Motor neuron (in vitro differentiated cells): ENCODE results near the gene UBE2V1. TPM values are rescaled to one million over a fixed set of nuclear protein-coding genes. Genes with fewer than 3 reads are reported as not detected.
"Not testable (repeated sequence)": the region's sequence is repeated elsewhere in the genome, so short reads cannot be mapped to it uniquely, and the experiment has no call there.

Experiments used
- ATAC-seq, 8 experiments: fragments of 200-7000 bp; cut with Tn5 transposase; replicated peaks in 6 of 8; 2 replicates each; pipeline ENCODE4 v1.8.0; 2021; ENCODE audit warnings: mild to moderate bottlenecking in 8 of 8, moderate library complexity in 8 of 8
- H3K27ac ChIP-seq, 2 donors: fragments of 250-450 bp; sonication (Bioruptor Pico); 2 replicates each; pipeline ENCODE4 v1.9.0; 2021; ENCODE audit warnings: antibody characterized with exemption in 2 of 2, mild to moderate bottlenecking in 2 of 2, moderate library complexity in 1 of 2
- H3K4me1 ChIP-seq, 2 donors: fragments of 250-450 bp; sonication (Bioruptor Pico); replicated peaks in 1 of 2; 2 replicates each; pipeline ENCODE4 v1.6.1; 2021; ENCODE audit warnings: antibody characterized with exemption in 2 of 2, mild to moderate bottlenecking in 2 of 2, moderate library complexity in 1 of 2
- H3K4me3 ChIP-seq, 5 donors: fragments of 250-450 bp; sonication (Bioruptor Pico); 2 replicates each; pipeline ENCODE4 v1.9.0; 2021; ENCODE audit warnings: antibody characterized with exemption in 5 of 5, mild to moderate bottlenecking in 5 of 5, moderate library complexity in 4 of 5
- WGBS, 10 experiments: fragments of 450-650 bp; shearing (Covaris generic); methylation state at CpG; one replicate each; pipeline ENCODE4 v1.0.0; 2022; 5-methylcytosine and 5-hydroxymethylcytosine counted together
- in situ Hi-C, 9 experiments: fragments of 400-800 bp; cut with MboI; loops; one replicate each; pipeline ENCODE4 v1.15.0; 2021; ENCODE audit warnings: low sequenced_read_pairs in 9 of 9, low pct_unique_long_range_greater_than_20kb in 2 of 9; ENCODE audit not compliant: unreplicated experiment in 9 of 9
- total RNA-seq, 8 experiments: library from RNA; unstranded; fragments of 300-600 nt; gene quantifications; 2 replicates each; pipeline versions ENCODE4 v1.2.3 to v1.2.4, GENCODE V29; 2022

The UBE2V1 gene
- total RNA-seq: 100 to 1,000 TPM in 2 of 8 experiments, 10 to 100 TPM in 6; 55.7 to 158 (median 87.4) TPM

DNA sequence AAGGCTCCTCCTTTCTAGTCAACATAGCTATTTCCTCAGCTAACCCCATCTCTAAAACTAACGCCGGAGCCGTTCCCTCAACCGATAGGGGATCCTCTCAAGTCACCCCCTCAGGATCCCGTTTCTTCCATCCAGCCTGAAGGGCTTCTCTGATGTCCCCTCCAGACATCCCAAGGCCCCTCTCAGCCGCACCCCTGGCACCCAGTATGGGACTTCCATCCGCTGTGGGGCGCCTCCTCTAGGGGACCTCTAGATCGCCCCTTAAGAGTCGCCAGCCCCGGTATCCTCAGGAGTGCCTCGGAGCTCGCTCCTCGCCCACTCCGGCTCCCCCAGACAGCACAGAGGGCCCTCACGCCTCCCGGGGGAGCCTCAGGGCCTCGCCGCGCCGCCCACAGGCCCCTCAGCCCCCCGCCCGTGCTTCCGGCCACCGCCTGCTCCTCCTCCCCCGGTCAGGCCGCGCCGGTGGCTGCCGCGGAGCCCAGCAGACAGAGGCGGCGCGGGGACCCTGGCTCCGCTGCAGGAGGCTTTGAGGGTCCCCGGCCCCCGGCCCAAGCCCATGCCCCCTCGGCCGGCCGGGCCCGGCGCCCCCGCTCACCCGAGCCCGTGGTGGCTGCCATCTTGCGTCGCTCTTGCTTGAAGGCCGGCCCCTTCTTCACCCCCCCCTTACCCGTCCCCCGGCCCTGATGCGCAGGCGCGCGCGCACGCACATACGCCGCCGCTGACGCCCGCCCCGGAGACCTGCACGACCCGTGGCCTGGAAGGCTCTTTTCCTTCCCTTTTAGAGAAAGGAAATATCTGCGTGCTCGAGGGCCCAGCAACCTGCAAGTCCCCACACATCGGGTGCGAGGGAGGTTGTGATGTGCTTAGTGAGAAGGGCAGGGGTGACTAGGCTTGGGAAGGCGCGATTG lies at the start of gene UBE2V1:
Gene UBE2V1 (minus strand): TSS at position 639 of the 908 bp plus-strand sequence. CDS start 22 bp downstream, at position 617.
- peak; percentile 61 to 87 (median 82) for ATAC-seq
- Histone ChIP-seq H3K4me1 (peaks cover 21 to 23% of the 10 kb centered on the region in 2 donors), H3K4me3 (peak within 1 kb of the TSS; percentile 70 to 97 (median 95)), H3K27ac (peak within 1 kb of the TSS; percentile 96 to 97)
- in situ Hi-C loops: no loop called here
- 0 to 3% (median 0%) methylated on average over 4 to 7 of the region's 70 CpGs; no CpG with 5 or more reads in 4 of the 10 experiments for WGBS, 10 experiments

DNA sequence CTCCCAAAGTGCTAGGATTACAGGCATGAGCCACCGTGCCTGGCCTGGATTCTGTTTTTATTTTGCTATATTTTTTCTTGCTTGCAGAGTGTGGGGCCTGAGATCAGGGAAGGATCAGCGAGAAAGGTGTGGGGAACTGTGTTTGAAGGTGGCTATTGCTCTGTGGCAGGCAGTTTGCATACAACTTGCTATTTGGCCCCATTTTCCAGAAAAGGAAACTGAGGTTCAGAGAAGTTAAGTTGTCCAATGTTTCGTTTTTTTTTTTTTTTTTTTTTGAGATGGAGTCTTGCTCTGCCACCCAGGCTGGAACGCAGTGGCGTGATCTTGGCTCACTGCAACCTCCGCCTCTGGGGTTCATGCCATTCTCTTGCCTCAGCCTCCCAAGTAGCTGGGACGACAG lies 48.5 kb upstream of the UBE2V1 start:
- in situ Hi-C loops: loop anchor here in 1 of 9 experiments (25.0 kb wide), 1 partner anchor 174 kb away; the partner anchor contains the start of gene SNAI1
- WGBS, 10 experiments: 69 to 100% (median 94%) methylated on average over 1 to 6 of the region's 7 CpGs; no CpG with 5 or more reads in 3 of the 10 experiments
- peaks cover 10 to 11% of the 10 kb centered on the region in 2 donors for H3K4me1 ChIP-seq
- ATAC-seq, H3K4me3 ChIP-seq, H3K27ac ChIP-seq: not testable (repeated sequence)

DNA sequence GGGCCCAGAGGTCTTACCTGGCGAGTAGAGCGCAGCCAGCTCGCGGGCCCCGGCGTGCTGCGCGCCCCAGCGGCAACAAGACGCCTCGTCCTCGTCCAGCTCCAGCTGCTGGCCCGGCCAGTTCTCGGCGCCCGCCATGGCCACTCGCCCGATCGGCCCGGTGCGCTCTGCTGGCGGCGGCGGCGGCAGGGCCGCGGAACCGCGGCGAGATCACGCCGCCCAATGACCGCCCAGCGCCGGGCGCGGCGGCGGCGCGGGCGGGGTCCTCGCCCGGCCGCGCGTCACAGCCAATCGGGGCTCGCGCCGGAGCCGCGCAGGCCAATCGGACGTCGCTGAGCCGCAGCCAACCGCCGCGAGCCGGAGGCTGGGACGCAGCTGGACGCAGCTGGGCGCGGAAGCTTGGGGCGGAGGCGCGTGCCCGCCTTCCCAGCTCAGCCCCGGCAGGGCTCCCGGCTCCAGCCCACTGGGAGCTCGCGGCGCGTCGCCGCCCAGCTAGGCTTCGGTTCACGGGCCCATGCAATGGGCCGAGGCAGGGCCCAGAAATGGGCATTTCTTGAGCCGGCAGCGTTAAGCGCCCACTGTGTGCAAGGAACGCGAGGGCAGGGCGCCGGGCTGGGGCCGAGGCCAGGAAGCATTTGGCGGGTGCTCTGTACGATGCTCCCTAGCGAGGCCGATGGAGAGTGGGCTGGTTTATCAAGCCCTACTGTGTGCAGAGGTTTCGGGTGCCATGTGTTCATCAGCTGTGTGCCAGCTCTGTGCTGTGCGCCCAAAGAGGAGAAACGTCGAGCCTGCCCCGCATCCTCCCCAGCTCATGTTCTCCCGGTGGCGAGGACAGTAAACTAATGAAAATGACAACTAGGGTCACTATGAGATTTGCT lies 40.8 kb upstream of the UBE2V1 start, which contains the start of gene PEDS1:
Gene PEDS1 (minus strand): TSS at position 224 of the 878 bp plus-strand sequence. CDS start 86 bp downstream, at position 138.
- H3K4me3 ChIP-seq: peak within 1 kb of the TSS; percentile 70 to 97 (median 92)
- H3K4me1 ChIP-seq: peaks cover 9 to 17% of the 10 kb centered on the region in 2 donors
- ATAC-seq: peak; percentile 88 to 98 (median 96)
- in situ Hi-C loops: loop anchor here in 1 of 9 experiments (25.0 kb wide), 1 partner anchor 166 kb away; the partner anchor contains the start of gene SNAI1
- WGBS, 10 experiments: 0 to 57% (median 27%) methylated on average over 2 to 14 of the region's 99 CpGs; no CpG with 5 or more reads in 3 of the 10 experiments
- H3K27ac ChIP-seq: peak within 1 kb of the TSS; percentile 70 to 79

GRCh38 chr20:50153153-50153499 lies 40.2 kb upstream of the UBE2V1 start:
- in situ Hi-C loops: loop anchor here in 1 of 9 experiments (25.0 kb wide), 1 partner anchor 166 kb away; the partner anchor contains the start of gene SNAI1
- H3K4me3 ChIP-seq: peak overlapping the region; percentile 70 to 97 (median 92)
- peak in 3 of 8 experiments; percentile 3 to 28 (median 19) for ATAC-seq
- 0 to 10% (median 0%) methylated on average over 1 to 3 of the region's 18 CpGs; no CpG with 5 or more reads in 7 of the 10 experiments for WGBS, 10 experiments
- peaks cover 9 to 17% of the 10 kb centered on the region in 2 donors for H3K4me1 ChIP-seq
- H3K27ac ChIP-seq: peak overlapping the region; percentile 36 to 73

DNA sequence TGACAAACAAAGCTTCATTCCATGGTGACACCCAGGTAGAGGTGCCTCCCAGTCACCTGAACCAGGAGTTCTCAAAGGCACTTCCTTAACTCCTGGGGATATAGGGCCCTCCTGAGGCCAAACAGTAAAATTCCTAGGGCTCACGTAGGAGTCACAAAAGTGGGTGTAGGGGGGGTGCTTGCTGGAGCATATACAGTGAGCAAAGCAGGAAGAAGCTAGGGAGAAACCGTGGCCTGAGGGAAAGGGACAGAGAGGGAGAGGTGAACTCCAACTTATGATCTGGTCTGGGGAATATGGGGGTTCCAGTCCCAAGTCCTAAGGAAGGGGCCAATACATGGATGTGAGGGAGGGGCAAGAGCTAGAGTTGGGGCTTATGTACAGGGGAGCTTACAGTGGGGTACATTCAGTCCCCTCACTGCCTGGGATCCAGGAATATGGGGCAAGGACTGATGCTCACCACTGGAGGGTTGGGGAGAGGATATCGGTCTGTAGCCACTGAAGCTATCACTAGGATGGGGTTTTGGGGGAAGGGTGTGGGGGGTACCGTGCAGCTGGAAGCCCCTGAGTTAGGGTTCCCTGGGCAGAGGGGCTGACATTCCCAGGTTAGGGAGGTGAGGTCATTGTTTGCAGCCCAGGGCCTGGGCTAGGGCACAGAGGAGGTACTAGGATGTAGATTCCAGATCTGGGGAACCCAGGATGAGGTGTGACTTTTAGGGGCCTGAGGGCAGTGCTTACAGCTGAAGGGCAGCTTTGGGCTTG lies 39.6 kb upstream of the UBE2V1 start:
- Histone ChIP-seq H3K4me1 (peaks cover 9 to 17% of the 10 kb centered on the region in 2 donors), H3K4me3 (peak overlapping the region; percentile 70 to 97 (median 92)), H3K27ac (peak overlapping the region in 1 of 2 donors; percentile 73)
- in situ Hi-C loops: loop anchor here in 1 of 9 experiments (25.0 kb wide), 1 partner anchor 165 kb away; the partner anchor contains the start of gene SNAI1
- ATAC-seq: no peak
- 0 to 27% (median 8%) methylated on average over 1 to 2 of the region's 4 CpGs; no CpG with 5 or more reads in 6 of the 10 experiments for WGBS, 10 experiments

- H3K4me1 ChIP-seq: peaks cover 9 to 23% of the 10 kb centered on the region in 2 donors
- H3K4me3 ChIP-seq: no peak overlapping the region
- H3K27ac ChIP-seq: no peak overlapping the region
- in situ Hi-C loops: loop anchor here in 1 of 9 experiments (25.0 kb wide), 1 partner anchor 164 kb away; the partner anchor contains the start of gene SNAI1
- ATAC-seq: no peak
- 54 to 93% (median 89%) methylated on average over 3 to 6 of the region's 10 CpGs; no CpG with 5 or more reads in 7 of the 10 experiments for WGBS, 10 experiments
These were observed 38.2 kb upstream of the UBE2V1 start for GRCh38 chr20:50151034-50151743.

DNA sequence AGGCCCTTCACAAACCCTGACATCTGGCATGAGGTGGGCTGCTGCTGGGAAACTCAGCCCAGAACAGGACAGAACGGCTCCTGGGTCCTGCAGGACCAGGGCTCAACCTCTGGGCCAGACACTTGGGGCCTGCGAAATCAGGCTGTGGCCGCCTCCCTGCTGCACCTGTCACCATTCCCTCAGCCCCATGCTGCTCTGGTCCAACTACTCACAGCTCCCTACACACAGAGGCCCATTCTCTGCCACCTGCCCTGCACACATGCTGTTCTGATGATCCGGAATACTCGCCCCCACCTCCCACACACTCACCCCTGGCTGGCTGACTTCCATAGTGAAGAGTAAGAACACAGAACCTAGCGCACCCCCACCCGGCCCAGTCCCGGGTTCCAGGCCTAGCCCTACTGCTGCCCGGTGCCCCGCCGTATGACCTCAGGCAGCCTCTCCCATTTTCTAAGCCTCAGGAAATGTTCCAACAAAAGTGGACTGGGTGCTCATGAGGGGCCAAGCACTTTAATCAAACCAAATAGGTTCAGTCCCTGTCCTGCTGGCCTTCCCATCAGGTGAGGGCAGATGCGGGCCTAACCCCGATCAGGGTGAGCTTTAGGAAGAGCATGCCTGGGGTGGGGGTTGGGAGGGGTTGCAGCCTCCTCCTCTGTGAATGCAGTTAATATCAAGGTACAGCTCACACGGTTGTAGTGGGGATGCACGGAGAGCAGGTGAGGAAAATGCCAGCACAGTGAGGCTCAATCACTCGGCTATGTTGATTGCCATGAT lies 36.7 kb upstream of the UBE2V1 start:
- no peak overlapping the region for H3K27ac ChIP-seq
- WGBS, 10 experiments: 60 to 100% (median 81%) methylated on average over 2 to 5 of the region's 16 CpGs; no CpG with 5 or more reads in 5 of the 10 experiments
- in situ Hi-C loops: loop anchor here in 1 of 9 experiments (25.0 kb wide), 1 partner anchor 162 kb away; the partner anchor contains the start of gene SNAI1

GRCh38 chr20:50146732-50147662 lies 34.0 kb upstream of the UBE2V1 start:
- 30 to 100% (median 47%) methylated on average over 1 to 12 of the region's 17 CpGs; no CpG with 5 or more reads in 2 of the 10 experiments for WGBS, 10 experiments
- Histone ChIP-seq H3K27ac (no peak overlapping the region), H3K4me1 (peaks cover 2 to 9% of the 10 kb centered on the region in 2 donors), H3K4me3 (no peak overlapping the region)
- ATAC-seq: peak; percentile 23 to 73 (median 50)
- in situ Hi-C loops: no loop called here

More for the DNA sequence above, 36.7 kb upstream of the UBE2V1 start:
- Histone ChIP-seq H3K4me3 (no peak overlapping the region), H3K4me1 (peaks cover 9 to 23% of the 10 kb centered on the region in 2 donors)
- ATAC-seq: no peak

DNA sequence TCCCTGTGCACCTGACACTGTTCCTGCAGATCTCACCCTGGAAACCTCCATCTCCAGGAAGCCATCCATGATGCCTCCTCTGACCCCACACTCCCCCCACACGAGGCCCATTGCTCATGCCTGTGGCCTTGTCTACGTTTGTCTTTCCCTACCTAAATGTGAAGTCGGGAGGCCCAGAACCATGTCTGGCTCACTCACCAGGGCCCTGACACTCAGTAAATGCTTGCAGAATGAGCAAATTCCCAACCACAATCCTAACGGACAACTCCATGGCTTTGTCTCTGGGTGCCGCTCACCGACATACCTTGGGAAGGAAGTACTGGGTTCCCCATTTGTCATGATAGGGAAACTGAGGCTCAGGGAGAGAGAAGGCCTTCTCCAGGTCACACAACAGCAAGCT lies 33.3 kb upstream of the UBE2V1 start:
- H3K27ac ChIP-seq: no peak overlapping the region
- ATAC-seq: no peak
- H3K4me3 ChIP-seq: no peak overlapping the region
- 51 to 100% (median 93%) methylated on average over 1 to 4 of the region's 6 CpGs; no CpG with 5 or more reads in 6 of the 10 experiments for whole genome bisulfite sequencing, 10 experiments
- H3K4me1 ChIP-seq: peaks cover 0 to 6% of the 10 kb centered on the region in 2 donors
- in situ Hi-C loops: no loop called here

DNA sequence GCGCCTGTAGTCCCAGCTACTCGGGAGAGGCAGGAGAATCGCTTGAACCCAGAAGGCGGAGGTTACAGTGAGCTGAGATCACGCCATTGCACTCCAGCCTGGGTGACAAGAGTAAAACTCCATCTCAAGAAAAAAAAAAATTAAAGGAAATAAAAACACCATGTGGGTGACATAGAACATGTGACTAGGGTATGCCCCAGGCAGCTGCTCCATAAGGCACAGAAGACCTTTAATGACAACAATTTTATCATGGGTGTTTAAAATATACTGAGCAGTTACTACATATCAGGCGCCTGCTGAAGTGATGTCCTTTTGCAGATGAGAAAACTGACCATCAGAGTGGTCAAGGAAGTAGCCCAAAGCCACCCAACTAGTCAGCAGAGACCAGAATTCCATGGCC lies 32.6 kb upstream of the UBE2V1 start:
- ATAC-seq: no peak
- in situ Hi-C loops: no loop called here
- WGBS, 10 experiments: 82 to 100% (median 94%) methylated on average over 1 to 6 of the region's 6 CpGs; no CpG with 5 or more reads in 3 of the 10 experiments
- Histone ChIP-seq H3K27ac (no peak overlapping the region), H3K4me3 (no peak overlapping the region), H3K4me1 (peaks cover 0 to 6% of the 10 kb centered on the region in 2 donors)
